Liver (tissue), 9 donors: ENCODE measurements around the gene SPECC1. TPM values are rescaled to one million over a fixed set of nuclear protein-coding genes. Genes with fewer than 3 reads are reported as not detected.

Experiments
- DNase-seq: peaks from one replicate; pipeline ENCODE4 v3.0.0-alpha.2; 2017; ENCODE audit warnings: low spot score
- H3K27ac ChIP-seq, 2 donors: one replicate each; pipeline ENCODE4 v1.7.0; 2013; ENCODE audit warnings: inconsistent platforms in 2 of 2, low read length in 2 of 2, control low read depth in 1 of 2, low read depth in 1 of 2, mild to moderate bottlenecking in 1 of 2
- H3K27me3 ChIP-seq, 4 donors: one replicate each; pipeline versions ENCODE4 v1.6.1 to v1.7.0; 2013; ENCODE audit warnings: low read length in 3 of 4, inconsistent platforms in 1 of 4, mild to moderate bottlenecking in 1 of 4, moderate library complexity in 1 of 4; ENCODE audit not compliant: control insufficient read depth in 4 of 4, insufficient read depth in 4 of 4
- H3K36me3 ChIP-seq, 4 donors: one replicate each; pipeline versions ENCODE4 v1.6.1 to v1.7.0; 2013; ENCODE audit warnings: low read length in 3 of 4, mild to moderate bottlenecking in 3 of 4, low read depth in 1 of 4, moderate library complexity in 1 of 4; ENCODE audit not compliant: control insufficient read depth in 4 of 4, insufficient read depth in 3 of 4
- H3K4me1 ChIP-seq, 4 donors: one replicate each; pipeline versions ENCODE4 v1.6.1 to v1.7.0; 2013; ENCODE audit warnings: low read length in 3 of 4, mild to moderate bottlenecking in 3 of 4, moderate library complexity in 1 of 4; ENCODE audit not compliant: control insufficient read depth in 4 of 4, insufficient read depth in 4 of 4
- H3K4me3 ChIP-seq, 3 donors: one replicate each; pipeline versions ENCODE4 v1.6.1 to v1.7.0; 2013; ENCODE audit warnings: low read length in 3 of 3, control low read depth in 1 of 3, low read depth in 1 of 3, mild to moderate bottlenecking in 1 of 3
- H3K9ac ChIP-seq, 2 donors: one replicate each; pipeline ENCODE4 v1.7.0; 2013; ENCODE audit warnings: low read length in 2 of 2, mild to moderate bottlenecking in 2 of 2, moderate library complexity in 2 of 2, control low read depth in 1 of 2, low read depth in 1 of 2
- H3K9me3 ChIP-seq, 4 donors: one replicate each; pipeline versions ENCODE4 v1.6.1 to v1.7.0; 2013; ENCODE audit warnings: low read length in 3 of 4; ENCODE audit not compliant: control insufficient read depth in 4 of 4
- EGR1 ChIP-seq, 2 donors: IDR thresholded peaks; 2 replicates each; pipeline ENCODE4 v1.6.1; 2016 to 2018; ENCODE audit warnings: antibody characterized with exemption in 2 of 2, low read depth in 2 of 2
- FOXA1 ChIP-seq: IDR thresholded peaks from 2 replicates; pipeline ENCODE4 v1.6.1; 2016; ENCODE audit warnings: antibody characterized with exemption
- FOXA2 ChIP-seq: IDR thresholded peaks from 2 replicates; pipeline ENCODE4 v1.6.1; 2016; ENCODE audit warnings: antibody characterized with exemption
- GABPA ChIP-seq, 2 donors: IDR thresholded peaks in 1 of 2; conservative IDR thresholded peaks in 1 of 2; 2 replicates each; pipeline ENCODE4 v1.6.1; 2016; ENCODE audit warnings: antibody characterized with exemption in 2 of 2, mild to moderate bottlenecking in 1 of 2, moderate library complexity in 1 of 2
- HNF4A ChIP-seq, 2 donors: conservative IDR thresholded peaks; 2 replicates each; pipeline ENCODE4 v1.6.1; 2016; ENCODE audit warnings: antibody characterized with exemption in 2 of 2, mild to moderate bottlenecking in 2 of 2
- HNF4G ChIP-seq: IDR thresholded peaks from 2 replicates; pipeline ENCODE4 v1.6.1; 2016; ENCODE audit warnings: antibody characterized with exemption
- JUND ChIP-seq, 2 donors: IDR thresholded peaks; 2 replicates each; pipeline ENCODE4 v1.6.1; 2016; ENCODE audit warnings: antibody characterized with exemption in 2 of 2
- NR2F2 ChIP-seq: IDR thresholded peaks from 2 replicates; pipeline ENCODE4 v1.6.1; 2016; ENCODE audit warnings: antibody characterized with exemption
- RAD21 ChIP-seq, 2 donors: IDR thresholded peaks; 2 replicates each; pipeline ENCODE4 v1.6.1; 2016; ENCODE audit warnings: antibody characterized with exemption in 2 of 2, mild to moderate bottlenecking in 2 of 2
- RXRA ChIP-seq, 2 donors: IDR thresholded peaks; 2 replicates each; pipeline ENCODE4 v1.6.1; 2017 to 2018; ENCODE audit warnings: antibody characterized with exemption in 2 of 2, mild to moderate bottlenecking in 1 of 2
- SP1 ChIP-seq: IDR thresholded peaks from 2 replicates; pipeline ENCODE4 v1.6.1; 2018; ENCODE audit warnings: antibody characterized with exemption, mild to moderate bottlenecking
- TAF1 ChIP-seq: conservative IDR thresholded peaks from 2 replicates; pipeline ENCODE4 v1.6.1; 2016; ENCODE audit warnings: antibody characterized with exemption, mild to moderate bottlenecking
- YY1 ChIP-seq: IDR thresholded peaks from 2 replicates; pipeline ENCODE4 v1.6.1; 2016; ENCODE audit warnings: antibody characterized with exemption, mild to moderate bottlenecking
- WGBS: extraction: QIAGEN DNeasy Blood & Tissue Kit; methylation state at CpG from one replicate; pipeline ENCODE4 v1.1.7; 2013; 5-methylcytosine and 5-hydroxymethylcytosine counted together
- polyA plus RNA-seq, 2 donors: library from polyadenylated mRNA; stranded (reverse) in 1 of 2; unstranded in 1 of 2; fragments of 200-250 nt in 1 of 2; fragments of >200 nt in 1 of 2; fragmentation: Nextera tagmentation in 1 of 2; extraction: Ambion mirVana in 1 of 2; gene quantifications; one replicate each; pipeline versions ENCODE4 v1.2.1 to v1.2.3, GENCODE V29; 2013 to 2015
- total RNA-seq, 2 donors: library from RNA; depleted of rRNA; stranded (reverse); fragments of >200 nt; gene quantifications; one replicate each; pipeline ENCODE4 v1.2.3, GENCODE V29; 2014
- TF ChIP-seq, protein P1 (sequence below): IDR thresholded peaks from 2 replicates; pipeline ENCODE4 v1.6.1; 2016; ENCODE audit warnings: antibody characterized with exemption
- TF ChIP-seq, protein P2 (sequence below): IDR thresholded peaks from 2 replicates; pipeline ENCODE4 v1.6.1; 2016; ENCODE audit warnings: antibody characterized with exemption
- TF ChIP-seq, protein P3 (sequence below): IDR thresholded peaks from 2 replicates; pipeline ENCODE4 v1.6.1; 2016; ENCODE audit warnings: antibody characterized with exemption
- TF ChIP-seq, protein P4 (sequence below): fragments of 150-350 bp; IDR thresholded peaks from 2 replicates; pipeline ENCODE4 v1.5.1; 2017; ENCODE audit warnings: improper control_type of control experiment, low read depth, low read length; ENCODE audit not compliant: missing input control
- donor health status: healthy.
- donor health status: healthy.
- donor health status: healthy.
- donor health status: healthy.
- donor health status: healthy.

Gene SPECC1
- total and polyA plus RNA-seq, 4 donors = 0.36 to 70.3 (median 1.8) TPM

DNA sequence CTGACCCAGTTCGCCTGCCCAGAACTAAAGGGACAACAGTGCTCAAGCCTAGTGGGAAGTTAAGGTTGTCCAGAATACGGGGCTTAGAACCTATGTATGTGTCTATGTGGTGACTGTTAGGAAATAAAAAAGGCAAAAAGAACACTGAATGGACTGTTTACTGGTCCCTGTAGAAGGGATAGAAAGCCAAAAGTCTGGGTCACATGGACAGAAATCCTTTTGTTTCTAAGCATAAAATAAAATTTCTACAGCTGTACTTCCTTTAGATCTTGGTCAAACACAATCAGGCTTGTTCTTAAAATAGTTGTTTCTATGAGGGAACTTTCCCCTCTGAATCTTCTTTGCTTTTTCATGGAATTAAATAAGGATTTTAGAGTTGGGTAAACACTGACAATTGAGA, 245.4 kb downstream of the SPECC1 start:
- Histone ChIP-seq H3K4me3 (no peak overlapping the region), H3K27ac (no peak overlapping the region), H3K9ac (no peak overlapping the region), H3K9me3 (peaks cover 0 to 3% (median 1%) of the 10 kb centered on the region in 4 donors), H3K27me3 (no peaks in the 10 kb centered on the region), H3K36me3 (no peaks in the 10 kb centered on the region), H3K4me1 (no peaks in the 10 kb centered on the region)
- 79% methylated on average over 2 of the region's 2 CpGs for whole genome bisulfite sequencing
- no peak for TF ChIP-seq RXRA (IDR thresholded peaks at IDR 0.05)
- TF ChIP-seq, protein P1, sequence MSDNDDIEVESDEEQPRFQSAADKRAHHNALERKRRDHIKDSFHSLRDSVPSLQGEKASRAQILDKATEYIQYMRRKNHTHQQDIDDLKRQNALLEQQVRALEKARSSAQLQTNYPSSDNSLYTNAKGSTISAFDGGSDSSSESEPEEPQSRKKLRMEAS = no peak
- no peak for DNase-seq

DNA sequence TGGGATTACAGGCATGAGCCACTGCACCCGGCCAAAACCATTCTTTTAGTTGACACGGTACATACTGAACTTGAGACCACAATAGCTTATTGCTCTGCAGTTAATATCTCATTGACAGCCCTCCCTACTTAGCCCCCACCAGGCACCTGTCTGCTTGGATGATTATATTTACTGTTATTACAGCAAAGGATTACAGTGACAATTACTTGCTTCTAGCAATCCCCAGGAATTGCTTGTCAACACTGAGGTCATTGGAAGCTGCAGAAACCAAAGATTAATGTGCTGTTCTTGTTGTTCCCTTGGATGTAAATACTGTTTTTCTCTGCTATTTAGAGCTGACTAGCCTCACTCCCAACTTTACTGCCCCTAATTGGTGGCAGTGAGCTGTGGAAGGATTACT, 247.0 kb downstream of the SPECC1 start:
- 91% methylated on average over 2 of the region's 2 CpGs for WGBS
- Histone ChIP-seq H3K36me3 (no peaks in the 10 kb centered on the region), H3K9ac (no peak overlapping the region), H3K9me3 (no peaks in the 10 kb centered on the region), H3K4me1 (no peaks in the 10 kb centered on the region), H3K4me3 (no peak overlapping the region), H3K27me3 (no peaks in the 10 kb centered on the region), H3K27ac (no peak overlapping the region)
- no peak for TF ChIP-seq YY1
- TF ChIP-seq HNF4A (conservative IDR thresholded peaks at IDR 0.05) = no peak
- TF ChIP-seq NR2F2 = no peak
- no peak for TF ChIP-seq HNF4G
- TF ChIP-seq, protein P2, sequence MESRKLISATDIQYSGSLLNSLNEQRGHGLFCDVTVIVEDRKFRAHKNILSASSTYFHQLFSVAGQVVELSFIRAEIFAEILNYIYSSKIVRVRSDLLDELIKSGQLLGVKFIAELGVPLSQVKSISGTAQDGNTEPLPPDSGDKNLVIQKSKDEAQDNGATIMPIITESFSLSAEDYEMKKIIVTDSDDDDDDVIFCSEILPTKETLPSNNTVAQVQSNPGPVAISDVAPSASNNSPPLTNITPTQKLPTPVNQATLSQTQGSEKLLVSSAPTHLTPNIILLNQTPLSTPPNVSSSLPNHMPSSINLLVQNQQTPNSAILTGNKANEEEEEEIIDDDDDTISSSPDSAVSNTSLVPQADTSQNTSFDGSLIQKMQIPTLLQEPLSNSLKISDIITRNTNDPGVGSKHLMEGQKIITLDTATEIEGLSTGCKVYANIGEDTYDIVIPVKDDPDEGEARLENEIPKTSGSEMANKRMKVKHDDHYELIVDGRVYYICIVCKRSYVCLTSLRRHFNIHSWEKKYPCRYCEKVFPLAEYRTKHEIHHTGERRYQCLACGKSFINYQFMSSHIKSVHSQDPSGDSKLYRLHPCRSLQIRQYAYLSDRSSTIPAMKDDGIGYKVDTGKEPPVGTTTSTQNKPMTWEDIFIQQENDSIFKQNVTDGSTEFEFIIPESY = no peak
- TF ChIP-seq FOXA1 = no peak
- TF ChIP-seq GABPA (IDR thresholded peaks at IDR 0.05 in 1 of 2, conservative IDR thresholded peaks at IDR 0.05 in 1 of 2) = no peak
- no peak for TF ChIP-seq FOXA2
- TF ChIP-seq, protein P3, sequence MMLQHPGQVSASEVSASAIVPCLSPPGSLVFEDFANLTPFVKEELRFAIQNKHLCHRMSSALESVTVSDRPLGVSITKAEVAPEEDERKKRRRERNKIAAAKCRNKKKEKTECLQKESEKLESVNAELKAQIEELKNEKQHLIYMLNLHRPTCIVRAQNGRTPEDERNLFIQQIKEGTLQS = no peak
- TF ChIP-seq SP1 = no peak
- no peak for DNase-seq

DNA sequence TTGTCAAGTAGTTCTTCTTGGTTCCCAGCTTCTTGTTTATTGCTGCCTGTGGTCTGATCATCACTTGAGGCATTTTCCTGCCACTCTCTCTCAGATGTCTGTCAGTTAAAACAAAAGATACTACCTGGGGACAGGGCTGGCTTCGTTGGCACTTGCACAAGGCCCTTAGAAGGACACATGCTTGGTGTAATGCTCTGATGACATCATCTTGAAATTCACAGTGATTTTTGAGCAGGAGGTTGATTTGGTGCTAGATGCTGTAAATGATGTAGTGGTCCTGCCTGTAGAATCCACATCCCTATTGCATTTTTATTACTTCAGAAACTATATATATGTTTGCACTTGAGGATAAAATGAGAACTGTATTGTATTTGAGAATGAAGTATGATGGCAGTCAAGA, 247.8 kb downstream of the SPECC1 start:
- 75% methylated on average over 1 of the region's 1 CpG for WGBS
- no peaks in the 10 kb centered on the region for H3K36me3 ChIP-seq

More for the DNA sequence above, 247.8 kb downstream of the SPECC1 start:
- no peak overlapping the region for H3K27ac ChIP-seq
- DNase-seq = no peak
- H3K4me3 ChIP-seq = no peak overlapping the region
- H3K9me3 ChIP-seq = no peaks in the 10 kb centered on the region
- no peaks in the 10 kb centered on the region for H3K27me3 ChIP-seq
- TF ChIP-seq JUND (IDR thresholded peaks at IDR 0.05) = no peak
- TF ChIP-seq RXRA (IDR thresholded peaks at IDR 0.05) = no peak
- no peak for TF ChIP-seq NR2F2
- TF ChIP-seq, protein P3 = no peak
- TF ChIP-seq YY1 = no peak
- TF ChIP-seq TAF1 = no peak
- TF ChIP-seq, protein P4, sequence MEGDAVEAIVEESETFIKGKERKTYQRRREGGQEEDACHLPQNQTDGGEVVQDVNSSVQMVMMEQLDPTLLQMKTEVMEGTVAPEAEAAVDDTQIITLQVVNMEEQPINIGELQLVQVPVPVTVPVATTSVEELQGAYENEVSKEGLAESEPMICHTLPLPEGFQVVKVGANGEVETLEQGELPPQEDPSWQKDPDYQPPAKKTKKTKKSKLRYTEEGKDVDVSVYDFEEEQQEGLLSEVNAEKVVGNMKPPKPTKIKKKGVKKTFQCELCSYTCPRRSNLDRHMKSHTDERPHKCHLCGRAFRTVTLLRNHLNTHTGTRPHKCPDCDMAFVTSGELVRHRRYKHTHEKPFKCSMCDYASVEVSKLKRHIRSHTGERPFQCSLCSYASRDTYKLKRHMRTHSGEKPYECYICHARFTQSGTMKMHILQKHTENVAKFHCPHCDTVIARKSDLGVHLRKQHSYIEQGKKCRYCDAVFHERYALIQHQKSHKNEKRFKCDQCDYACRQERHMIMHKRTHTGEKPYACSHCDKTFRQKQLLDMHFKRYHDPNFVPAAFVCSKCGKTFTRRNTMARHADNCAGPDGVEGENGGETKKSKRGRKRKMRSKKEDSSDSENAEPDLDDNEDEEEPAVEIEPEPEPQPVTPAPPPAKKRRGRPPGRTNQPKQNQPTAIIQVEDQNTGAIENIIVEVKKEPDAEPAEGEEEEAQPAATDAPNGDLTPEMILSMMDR = no peak
- no peak for TF ChIP-seq EGR1 (IDR thresholded peaks at IDR 0.05; ENCODE audit: low read depth in 2 of 2)
- no peak for TF ChIP-seq RAD21 (IDR thresholded peaks at IDR 0.05)
- no peak for TF ChIP-seq FOXA1
- no peak for TF ChIP-seq HNF4A (conservative IDR thresholded peaks at IDR 0.05)
- TF ChIP-seq FOXA2 = no peak
- TF ChIP-seq SP1 = no peak
- TF ChIP-seq, protein P2 = no peak
- TF ChIP-seq, protein P1 = no peak
- no peaks in the 10 kb centered on the region for H3K4me1 ChIP-seq
- no peak overlapping the region for H3K9ac ChIP-seq
